Activated effector memory CD4-positive, alpha-beta T cell treated with anti-CD3 and anti-CD28 coated beads, Interleukin-2, amount 50 U/mL, for 16 hours (primary cell): ENCODE results near the gene MYO16.
"Not testable (repeated sequence)": the region's sequence is repeated elsewhere in the genome, so short reads cannot be mapped to it uniquely, and the experiment has no call there.

Experiments used
- DNase-seq: peaks from one replicate; pipeline ENCODE4 v3.0.0-alpha.2; 2020

Gene MYO16

DNA sequence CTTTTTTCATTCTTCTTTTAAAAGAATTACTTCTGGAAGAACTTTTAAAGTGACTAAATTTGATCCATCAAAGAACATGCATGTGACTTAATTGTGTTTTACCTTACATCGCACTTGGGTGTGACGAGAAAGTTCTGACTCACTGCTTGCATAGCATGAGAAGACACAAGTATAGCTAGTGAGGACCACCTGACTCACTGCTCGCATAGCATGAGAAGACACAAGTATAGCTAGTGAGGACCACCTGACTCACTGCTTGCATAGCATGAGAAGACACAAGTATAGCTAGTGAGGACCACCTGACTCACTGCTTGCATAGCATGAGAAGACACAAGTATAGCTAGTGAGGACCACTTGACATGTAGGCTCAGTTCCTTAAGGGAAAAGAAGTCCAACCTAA lies 362.0 kb downstream of the MYO16 start:
- DNase-seq, result not testable (repeated sequence)

- no peak for DNase-seq
Measured at GRCh38 chr13:108993346-108993745, 363.9 kb downstream of the MYO16 start.

- no peak for DNase-seq
Measured at GRCh38 chr13:108996430-108996829, 367.0 kb downstream of the MYO16 start.

GRCh38 chr13:109000207-109000606 lies 370.8 kb downstream of the MYO16 start:
- no peak for DNase-seq

GRCh38 chr13:109002934-109003333 lies 373.5 kb downstream of the MYO16 start:
- DNase-seq, result no peak

DNA sequence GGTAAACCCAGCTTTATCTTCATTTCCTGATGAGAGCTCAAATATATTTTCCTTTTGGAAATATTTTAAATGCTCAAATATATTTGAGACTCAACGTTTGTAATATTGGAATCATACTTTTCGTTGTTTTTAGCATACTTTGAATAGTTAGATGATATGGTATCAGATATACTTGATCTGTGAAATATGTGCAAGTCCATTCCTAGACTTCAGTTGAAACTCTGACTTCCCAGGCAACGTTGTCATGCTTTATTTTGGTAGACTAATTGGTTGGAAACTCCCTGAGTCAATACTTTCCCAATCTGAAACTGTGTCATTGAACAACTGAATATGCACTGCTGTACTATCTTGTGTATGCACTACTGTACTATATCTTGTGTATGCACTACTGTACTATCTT lies 378.5 kb downstream of the MYO16 start:
- DNase-seq, result no peak

- no peak for DNase-seq
Measured at GRCh38 chr13:109009756-109010155, 380.3 kb downstream of the MYO16 start.

DNA sequence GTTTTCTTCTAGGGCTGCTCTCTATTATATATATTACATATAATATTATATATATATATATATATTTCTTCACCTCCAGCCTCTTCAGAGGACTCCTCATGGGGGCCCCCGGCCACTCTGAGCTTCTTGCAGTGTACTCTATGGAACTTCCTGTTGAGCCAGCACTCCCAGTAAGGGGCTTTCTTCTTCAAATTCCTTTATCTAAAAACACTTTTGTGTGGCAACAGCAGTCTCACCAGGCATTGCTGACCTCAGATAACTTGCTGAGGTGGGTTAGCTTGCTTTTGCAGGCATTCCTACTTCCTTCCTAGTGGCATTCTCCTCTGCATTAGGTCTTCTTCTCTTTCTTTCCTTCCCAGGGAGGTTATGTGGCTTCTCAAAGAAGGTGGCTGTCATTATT lies 381.5 kb downstream of the MYO16 start:
- no peak for DNase-seq

- DNase-seq, result no peak
Measured at GRCh38 chr13:109012115-109012514, 382.7 kb downstream of the MYO16 start.

DNA sequence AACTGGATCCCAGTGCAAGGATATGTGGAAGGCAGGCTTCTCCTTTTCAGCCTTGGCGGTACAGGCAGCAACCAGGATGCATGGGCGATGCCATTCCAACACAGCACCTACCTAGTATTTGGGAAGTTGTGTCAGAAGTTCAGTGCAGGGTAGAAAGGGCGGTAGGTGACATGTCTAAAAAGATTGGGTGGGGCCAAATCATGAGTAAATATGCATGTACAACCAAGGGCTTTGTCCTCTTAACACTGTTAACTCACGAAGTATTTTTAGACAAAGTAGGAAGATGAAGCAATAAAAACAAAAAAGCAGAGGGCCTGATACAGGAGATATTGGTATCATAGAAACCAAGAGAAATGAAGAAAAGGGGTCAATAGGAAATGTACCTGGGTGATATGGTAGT lies 392.1 kb downstream of the MYO16 start:
- DNase-seq, result no peak

- DNase-seq, result no peak
Measured at GRCh38 chr13:109024611-109025010, 395.2 kb downstream of the MYO16 start.

- DNase-seq, result no peak
Measured at GRCh38 chr13:109026266-109026665, 396.9 kb downstream of the MYO16 start.

GRCh38 chr13:109028624-109029023 lies 399.2 kb downstream of the MYO16 start:
- no peak for DNase-seq

- no peak for DNase-seq
Measured at GRCh38 chr13:109033090-109033489, 403.7 kb downstream of the MYO16 start.

- DNase-seq, result no peak
Measured at GRCh38 chr13:109036078-109036780, 406.8 kb downstream of the MYO16 start.

DNA sequence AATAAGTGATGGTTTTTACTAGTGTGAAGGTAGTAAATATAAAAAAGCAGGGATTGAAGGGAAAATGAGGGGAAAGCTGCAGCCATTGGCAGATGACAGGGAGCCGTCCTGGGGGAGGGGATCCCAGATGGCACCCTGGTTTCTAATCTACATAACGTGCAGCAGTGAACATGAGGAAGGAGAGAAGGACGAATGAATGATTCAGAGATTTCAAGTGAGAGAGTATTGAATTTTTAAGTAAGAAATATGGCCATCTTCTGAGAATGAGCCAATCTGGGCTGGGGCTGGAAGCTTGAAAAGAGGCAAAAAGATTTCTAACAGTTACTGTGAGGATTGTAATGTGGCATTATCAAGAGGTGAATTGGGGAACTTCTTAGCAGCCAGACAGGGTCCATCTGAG lies 414.2 kb downstream of the MYO16 start:
- DNase-seq, result no peak

GRCh38 chr13:109055850-109056249 lies 426.4 kb downstream of the MYO16 start:
- DNase-seq, result no peak

- no peak for DNase-seq
Measured at GRCh38 chr13:109058087-109058486, 428.7 kb downstream of the MYO16 start.

DNA sequence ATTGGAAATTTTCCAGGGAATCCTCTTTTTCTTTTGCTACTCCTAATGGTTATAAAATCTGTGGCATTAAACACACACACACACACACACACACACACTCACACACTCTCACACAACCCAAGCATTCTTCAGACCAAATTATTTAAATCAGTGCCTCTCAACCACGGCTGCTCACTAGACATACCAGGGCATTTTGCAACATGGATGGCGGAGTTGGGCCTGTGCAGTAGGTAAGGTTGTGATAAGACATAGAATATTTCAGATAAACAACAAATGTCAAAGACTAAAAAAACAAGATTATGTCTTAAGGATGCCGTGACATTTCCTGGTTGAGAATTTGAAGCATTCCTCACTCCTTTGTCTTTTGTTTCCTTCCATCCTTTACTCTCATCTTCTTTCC lies 443.1 kb downstream of the MYO16 start:
- DNase-seq, result no peak

DNA sequence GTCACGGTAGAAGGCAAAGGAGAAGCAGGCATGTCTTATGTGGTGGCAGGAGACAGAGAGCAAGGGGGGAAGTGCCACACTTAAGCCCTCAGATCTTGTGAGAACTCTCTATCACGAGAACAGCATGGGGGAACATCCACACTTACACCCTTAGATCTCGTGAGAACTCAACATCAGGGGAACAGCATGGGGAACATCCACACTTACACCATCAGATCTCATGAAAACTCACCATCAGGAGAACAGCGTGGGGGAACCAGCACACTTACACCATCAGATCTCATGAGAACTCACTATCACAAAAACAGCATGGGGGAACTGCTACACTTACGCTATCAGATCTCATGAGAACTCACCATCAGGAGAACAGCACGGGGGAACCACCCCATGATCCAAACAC lies 445.0 kb downstream of the MYO16 start:
- DNase-seq, result no peak

DNA sequence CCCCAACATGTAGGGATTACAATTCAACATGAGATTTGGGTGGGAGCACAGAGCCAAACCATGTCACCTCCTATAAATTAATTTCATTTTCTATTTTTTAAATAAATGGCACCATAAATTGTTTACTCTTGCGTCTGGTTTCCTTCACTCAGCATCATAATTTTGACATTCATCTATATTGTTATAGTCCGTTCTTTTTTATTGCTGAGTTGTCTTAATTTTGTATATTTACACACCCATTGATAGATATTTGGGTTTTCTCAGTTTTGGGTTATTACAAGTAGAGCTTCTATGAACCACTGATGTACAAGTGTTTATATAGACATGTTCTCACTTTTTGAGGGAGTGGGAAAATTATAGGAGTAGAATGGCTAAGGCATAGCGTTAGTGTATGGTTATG lies 445.4 kb downstream of the MYO16 start:
- no peak for DNase-seq

- DNase-seq, result no peak
Measured at GRCh38 chr13:109087916-109088623, 458.7 kb downstream of the MYO16 start.

DNA sequence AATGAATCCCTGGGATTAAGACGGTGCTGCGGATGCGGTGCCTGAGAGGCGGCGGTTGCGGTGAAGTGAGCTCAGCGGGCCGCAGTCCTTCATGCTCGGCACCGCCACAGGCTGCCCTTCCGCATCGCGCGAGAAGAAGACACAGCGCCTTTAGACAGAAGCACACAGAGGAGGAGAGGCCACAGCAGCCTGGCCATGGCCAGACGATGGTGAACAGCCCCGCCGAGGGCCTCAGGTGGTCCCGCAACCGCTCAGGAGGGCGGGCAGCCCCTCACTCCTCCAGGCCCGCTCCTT lies 459.2 kb downstream of the MYO16 start:
- no peak for DNase-seq

DNA sequence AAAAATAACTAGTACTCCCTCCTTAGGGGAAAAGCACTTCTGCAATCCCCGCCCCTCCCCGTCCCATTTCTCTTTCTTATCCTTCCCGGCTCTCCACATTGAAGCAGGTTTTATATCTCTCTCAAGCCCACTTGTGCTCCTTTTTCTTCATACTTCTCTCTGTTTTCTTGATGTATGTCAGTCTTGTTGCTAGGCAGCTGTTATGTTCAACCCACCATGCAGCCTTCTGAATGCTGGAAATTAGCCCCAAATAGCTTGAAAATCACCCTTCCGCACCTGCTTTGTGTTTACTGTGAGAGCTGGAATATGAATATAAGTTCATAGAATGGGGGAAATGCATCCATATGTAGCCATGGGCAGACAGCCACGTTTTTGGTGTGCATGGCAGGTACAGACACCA lies 461.4 kb downstream of the MYO16 start:
- no peak for DNase-seq

GRCh38 chr13:109091249-109091648 lies 461.8 kb downstream of the MYO16 start:
- no peak for DNase-seq
